ENCODE measurements around the gene POLA1. TPM values are rescaled to one million over a fixed set of nuclear protein-coding genes. Genes with fewer than 3 reads are reported as not detected.

POLA1 gene
- total RNA-seq, 2 donors from 2014 or later: 7.9 to 19.6 TPM

DNA sequence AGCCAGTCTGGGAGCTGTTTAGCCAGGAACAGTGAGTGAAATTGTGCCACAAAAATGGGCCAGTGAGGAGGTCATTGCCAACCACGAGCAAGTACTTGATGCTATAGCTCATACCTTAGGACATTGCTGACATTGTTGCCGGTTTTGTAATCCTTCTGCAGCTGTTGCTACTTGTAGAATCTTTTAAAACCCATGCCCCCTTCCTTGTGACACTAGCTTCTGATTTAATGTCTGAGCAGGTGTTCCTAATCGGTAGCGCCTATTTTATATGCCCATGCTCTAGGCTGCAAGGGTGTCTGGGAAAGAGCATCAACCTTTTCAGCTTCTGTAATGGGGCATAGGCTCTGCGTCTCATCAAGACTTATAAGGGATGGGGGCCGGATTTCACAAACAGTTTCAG is 2.6 kb downstream of the POLA1 start:
- no peak for DNase-seq
- H3K27me3 ChIP-seq: no peaks in the 10 kb centered on the region
- no peak overlapping the region for H3K27ac ChIP-seq
- no peaks in the 10 kb centered on the region for H3K36me3 ChIP-seq
- no peak overlapping the region for H3K4me3 ChIP-seq
- intact Hi-C loops (cut with DNase I): no loop called here
- H3K9me3 ChIP-seq: no peaks in the 10 kb centered on the region
- H3K9ac ChIP-seq (ENCODE audit: low read depth in 2 of 2, low read length in 2 of 2): no peak overlapping the region
- no peaks in the 10 kb centered on the region for H3K4me1 ChIP-seq
- TF ChIP-seq, protein P1, sequence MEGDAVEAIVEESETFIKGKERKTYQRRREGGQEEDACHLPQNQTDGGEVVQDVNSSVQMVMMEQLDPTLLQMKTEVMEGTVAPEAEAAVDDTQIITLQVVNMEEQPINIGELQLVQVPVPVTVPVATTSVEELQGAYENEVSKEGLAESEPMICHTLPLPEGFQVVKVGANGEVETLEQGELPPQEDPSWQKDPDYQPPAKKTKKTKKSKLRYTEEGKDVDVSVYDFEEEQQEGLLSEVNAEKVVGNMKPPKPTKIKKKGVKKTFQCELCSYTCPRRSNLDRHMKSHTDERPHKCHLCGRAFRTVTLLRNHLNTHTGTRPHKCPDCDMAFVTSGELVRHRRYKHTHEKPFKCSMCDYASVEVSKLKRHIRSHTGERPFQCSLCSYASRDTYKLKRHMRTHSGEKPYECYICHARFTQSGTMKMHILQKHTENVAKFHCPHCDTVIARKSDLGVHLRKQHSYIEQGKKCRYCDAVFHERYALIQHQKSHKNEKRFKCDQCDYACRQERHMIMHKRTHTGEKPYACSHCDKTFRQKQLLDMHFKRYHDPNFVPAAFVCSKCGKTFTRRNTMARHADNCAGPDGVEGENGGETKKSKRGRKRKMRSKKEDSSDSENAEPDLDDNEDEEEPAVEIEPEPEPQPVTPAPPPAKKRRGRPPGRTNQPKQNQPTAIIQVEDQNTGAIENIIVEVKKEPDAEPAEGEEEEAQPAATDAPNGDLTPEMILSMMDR (IDR thresholded peaks at IDR 0.05): no peak

DNA sequence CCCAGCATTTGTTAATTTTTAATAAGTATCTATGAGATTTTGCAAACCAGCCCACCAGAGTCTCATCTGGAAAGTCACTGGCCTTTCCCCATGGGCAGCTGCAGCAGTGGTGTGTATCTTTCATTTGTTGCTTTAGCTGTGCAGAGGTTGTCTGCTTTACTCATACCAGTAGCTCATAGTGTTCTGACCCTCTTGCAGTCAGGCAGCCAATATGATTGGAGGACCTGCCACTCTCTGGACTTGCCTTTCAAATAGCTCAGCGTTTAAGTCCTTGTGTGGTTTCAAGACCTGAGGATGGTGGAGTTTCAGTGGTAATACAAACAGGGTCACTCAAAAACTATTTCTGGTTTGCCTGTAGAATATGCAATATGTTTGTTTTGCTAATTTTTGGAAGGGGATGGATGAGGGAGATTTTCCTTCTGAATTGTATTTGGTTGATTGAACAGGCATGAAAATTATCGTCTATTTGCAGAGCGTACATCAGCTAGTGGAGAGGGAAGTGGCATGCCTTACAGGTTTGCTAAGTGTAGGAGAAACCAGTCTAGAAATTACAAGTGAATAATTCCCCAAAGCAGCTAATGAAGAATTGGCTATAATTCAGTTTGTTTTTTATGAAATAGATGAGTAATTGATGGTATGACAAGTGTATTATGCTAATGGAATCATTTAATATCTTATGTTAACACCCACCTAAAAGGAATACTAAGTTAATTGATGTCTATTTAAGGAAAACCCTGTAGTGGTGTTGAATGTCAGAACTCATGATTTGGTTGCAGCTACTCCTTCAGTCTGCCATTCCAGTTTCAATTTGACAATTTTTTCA is 8.9 kb downstream of the POLA1 start:
- intact Hi-C loops (cut with DNase I): no loop called here
- H3K27ac ChIP-seq: no peak overlapping the region
- no peaks in the 10 kb centered on the region for H3K4me1 ChIP-seq
- H3K9me3 ChIP-seq: no peaks in the 10 kb centered on the region
- no peak overlapping the region for H3K4me3 ChIP-seq
- no peaks in the 10 kb centered on the region for H3K36me3 ChIP-seq
- TF ChIP-seq, protein P1 (IDR thresholded peaks at IDR 0.05): no peak
- H3K27me3 ChIP-seq: no peaks in the 10 kb centered on the region
- no peak overlapping the region for H3K9ac ChIP-seq (ENCODE audit: low read depth in 2 of 2, low read length in 2 of 2)
- DNase-seq: no peak

- intact Hi-C loops (cut with DNase I): no loop called here
- TF ChIP-seq, protein P1 (IDR thresholded peaks at IDR 0.05): no peak
- DNase-seq: no peak
- H3K36me3 ChIP-seq: no peaks in the 10 kb centered on the region
- H3K9me3 ChIP-seq: no peaks in the 10 kb centered on the region
- no peak overlapping the region for H3K9ac ChIP-seq (ENCODE audit: low read depth in 2 of 2, low read length in 2 of 2)
- no peaks in the 10 kb centered on the region for H3K27me3 ChIP-seq
- H3K4me1 ChIP-seq: no peaks in the 10 kb centered on the region
- no peak overlapping the region for H3K4me3 ChIP-seq
- no peak overlapping the region for H3K27ac ChIP-seq
These were observed 9.4 kb downstream of the POLA1 start for GRCh38 chrX:24703185-24703494.

GRCh38 chrX:24718771-24719170 is 25.1 kb downstream of the POLA1 start:
- Histone ChIP-seq H3K9me3 (no peaks in the 10 kb centered on the region), H3K4me1 (no peaks in the 10 kb centered on the region), H3K4me3 (no peak overlapping the region), H3K27ac (no peak overlapping the region), H3K9ac (ENCODE audit: low read depth in 2 of 2, low read length in 2 of 2) (no peak overlapping the region), H3K27me3 (no peaks in the 10 kb centered on the region), H3K36me3 (no peaks in the 10 kb centered on the region)
- TF ChIP-seq, protein P1 (IDR thresholded peaks at IDR 0.05): no peak
- intact Hi-C loops (cut with DNase I): no loop called here
- no peak for DNase-seq

- Histone ChIP-seq H3K9me3 (no peaks in the 10 kb centered on the region), H3K27ac (no peak overlapping the region), H3K4me3 (no peak overlapping the region), H3K36me3 (no peaks in the 10 kb centered on the region), H3K27me3 (no peaks in the 10 kb centered on the region), H3K4me1 (no peaks in the 10 kb centered on the region), H3K9ac (ENCODE audit: low read depth in 2 of 2, low read length in 2 of 2) (no peak overlapping the region)
- TF ChIP-seq, protein P1 (IDR thresholded peaks at IDR 0.05): no peak
- intact Hi-C loops (cut with DNase I): no loop called here
- no peak for DNase-seq
These were observed 26.3 kb downstream of the POLA1 start for GRCh38 chrX:24720036-24720435.

Measured in colonic mucosa (tissue), 4 donors.